ENCODE measurements around the gene MAPK4.

DNA sequence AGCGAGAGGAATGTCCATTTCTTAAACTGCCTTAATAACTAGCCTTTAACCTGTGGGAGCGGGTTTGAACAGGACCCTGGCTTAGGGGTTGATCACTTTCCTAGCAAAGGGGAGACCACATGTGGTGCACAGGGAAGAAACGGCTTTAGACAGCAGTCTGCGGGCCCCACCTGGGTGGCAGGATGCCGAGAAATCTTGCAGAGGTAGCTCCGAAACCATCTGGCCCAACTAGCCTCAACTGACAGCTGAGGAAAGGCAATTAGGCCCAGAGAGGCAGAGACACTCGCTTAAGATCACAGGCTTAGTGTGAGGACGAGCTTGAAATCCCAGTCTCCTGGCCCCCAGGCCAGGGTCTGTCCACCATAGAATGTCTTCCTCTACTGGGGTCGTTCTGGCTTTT lies 170.1 kb downstream of the MAPK4 start:
- TF ChIP-seq, protein P1, sequence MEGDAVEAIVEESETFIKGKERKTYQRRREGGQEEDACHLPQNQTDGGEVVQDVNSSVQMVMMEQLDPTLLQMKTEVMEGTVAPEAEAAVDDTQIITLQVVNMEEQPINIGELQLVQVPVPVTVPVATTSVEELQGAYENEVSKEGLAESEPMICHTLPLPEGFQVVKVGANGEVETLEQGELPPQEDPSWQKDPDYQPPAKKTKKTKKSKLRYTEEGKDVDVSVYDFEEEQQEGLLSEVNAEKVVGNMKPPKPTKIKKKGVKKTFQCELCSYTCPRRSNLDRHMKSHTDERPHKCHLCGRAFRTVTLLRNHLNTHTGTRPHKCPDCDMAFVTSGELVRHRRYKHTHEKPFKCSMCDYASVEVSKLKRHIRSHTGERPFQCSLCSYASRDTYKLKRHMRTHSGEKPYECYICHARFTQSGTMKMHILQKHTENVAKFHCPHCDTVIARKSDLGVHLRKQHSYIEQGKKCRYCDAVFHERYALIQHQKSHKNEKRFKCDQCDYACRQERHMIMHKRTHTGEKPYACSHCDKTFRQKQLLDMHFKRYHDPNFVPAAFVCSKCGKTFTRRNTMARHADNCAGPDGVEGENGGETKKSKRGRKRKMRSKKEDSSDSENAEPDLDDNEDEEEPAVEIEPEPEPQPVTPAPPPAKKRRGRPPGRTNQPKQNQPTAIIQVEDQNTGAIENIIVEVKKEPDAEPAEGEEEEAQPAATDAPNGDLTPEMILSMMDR (conservative IDR thresholded peaks at IDR 0.05) = no peak
- no peak for TF ChIP-seq ZFX (IDR thresholded peaks at IDR 0.05)

Data from C4-2B (cell line).